Choroid plexus epithelial cell (primary cell): ENCODE data around the gene MPDU1.
A peak's percentile ranks its signal among the peaks of the same experiment; 100 is the strongest.

Experiments
- DNase-seq: peaks from one replicate; pipeline ENCODE4 v3.0.0-alpha.2; 2010; ENCODE audit warnings: low read depth
- H3K4me3 ChIP-seq: 2 replicates; pipeline ENCODE4 v1.5.1; 2011; ENCODE audit warnings: low read depth, mild to moderate bottlenecking, control low read depth, low read length, moderate library complexity
- TF ChIP-seq, protein P1 (sequence below): conservative IDR thresholded peaks from 2 replicates; pipeline ENCODE4 v1.5.1; 2011; ENCODE audit warnings: low read depth, mild to moderate bottlenecking, control low read depth, inconsistent platforms, low read length, moderate library complexity

Gene MPDU1

DNA sequence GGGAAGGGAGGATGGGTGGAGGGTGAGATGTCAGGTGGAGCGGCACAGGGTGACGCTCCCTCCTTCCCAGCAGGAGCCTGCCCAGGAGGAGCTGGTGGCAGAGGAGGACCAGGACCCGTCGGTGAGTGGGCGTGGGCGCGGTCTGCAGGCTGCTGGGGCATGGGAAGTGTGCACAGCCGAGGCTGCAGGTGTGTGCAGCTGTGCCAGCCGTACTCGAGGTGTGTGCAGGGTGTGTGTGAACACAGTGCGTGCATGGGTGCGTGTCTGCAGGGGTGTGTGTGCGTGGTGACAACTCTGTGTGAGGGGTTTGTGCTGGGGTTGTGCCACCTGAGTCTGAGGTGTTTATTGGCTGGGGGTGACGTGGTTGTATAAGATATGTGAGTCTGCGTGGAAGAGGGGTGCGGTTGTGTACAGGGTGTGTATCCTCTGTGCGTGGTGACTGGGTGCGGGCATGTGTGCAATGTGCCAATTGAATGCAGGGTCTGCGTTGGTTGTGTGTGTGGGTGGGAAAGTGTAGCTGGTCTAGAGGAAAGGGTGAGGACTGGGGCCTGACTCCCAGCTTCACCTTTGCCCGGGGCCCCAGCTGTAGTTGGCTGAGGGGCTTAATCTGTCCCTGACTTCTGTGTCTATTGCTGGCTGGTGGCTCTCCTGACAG, 34.1 kb upstream of the MPDU1 start:
- TF ChIP-seq, protein P1, sequence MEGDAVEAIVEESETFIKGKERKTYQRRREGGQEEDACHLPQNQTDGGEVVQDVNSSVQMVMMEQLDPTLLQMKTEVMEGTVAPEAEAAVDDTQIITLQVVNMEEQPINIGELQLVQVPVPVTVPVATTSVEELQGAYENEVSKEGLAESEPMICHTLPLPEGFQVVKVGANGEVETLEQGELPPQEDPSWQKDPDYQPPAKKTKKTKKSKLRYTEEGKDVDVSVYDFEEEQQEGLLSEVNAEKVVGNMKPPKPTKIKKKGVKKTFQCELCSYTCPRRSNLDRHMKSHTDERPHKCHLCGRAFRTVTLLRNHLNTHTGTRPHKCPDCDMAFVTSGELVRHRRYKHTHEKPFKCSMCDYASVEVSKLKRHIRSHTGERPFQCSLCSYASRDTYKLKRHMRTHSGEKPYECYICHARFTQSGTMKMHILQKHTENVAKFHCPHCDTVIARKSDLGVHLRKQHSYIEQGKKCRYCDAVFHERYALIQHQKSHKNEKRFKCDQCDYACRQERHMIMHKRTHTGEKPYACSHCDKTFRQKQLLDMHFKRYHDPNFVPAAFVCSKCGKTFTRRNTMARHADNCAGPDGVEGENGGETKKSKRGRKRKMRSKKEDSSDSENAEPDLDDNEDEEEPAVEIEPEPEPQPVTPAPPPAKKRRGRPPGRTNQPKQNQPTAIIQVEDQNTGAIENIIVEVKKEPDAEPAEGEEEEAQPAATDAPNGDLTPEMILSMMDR: no peak
- H3K4me3 ChIP-seq: peak overlapping the region; percentile 65
- no peak for DNase-seq

DNA sequence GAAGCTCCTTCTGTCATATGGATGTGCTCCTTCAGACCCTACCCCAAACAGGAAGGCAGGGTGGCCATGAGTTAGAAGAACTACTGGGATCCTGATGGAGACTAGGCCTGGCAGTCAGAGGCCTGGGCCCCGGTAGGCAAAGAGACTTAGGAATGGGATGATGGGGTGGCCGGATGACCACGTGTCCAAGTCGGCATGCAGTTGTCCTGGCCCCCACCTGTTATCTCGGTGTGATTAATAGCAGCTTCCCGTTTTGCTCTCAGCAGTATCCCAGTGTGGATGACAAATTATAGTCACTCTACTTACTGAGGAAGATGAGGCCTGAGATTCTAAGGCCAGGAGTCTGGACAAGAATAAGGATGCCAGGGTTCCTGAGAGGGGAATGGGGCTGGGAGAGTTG, 33.3 kb upstream of the MPDU1 start:
- no peak for DNase-seq
- no peak overlapping the region for H3K4me3 ChIP-seq
- TF ChIP-seq, protein P1: no peak

DNA sequence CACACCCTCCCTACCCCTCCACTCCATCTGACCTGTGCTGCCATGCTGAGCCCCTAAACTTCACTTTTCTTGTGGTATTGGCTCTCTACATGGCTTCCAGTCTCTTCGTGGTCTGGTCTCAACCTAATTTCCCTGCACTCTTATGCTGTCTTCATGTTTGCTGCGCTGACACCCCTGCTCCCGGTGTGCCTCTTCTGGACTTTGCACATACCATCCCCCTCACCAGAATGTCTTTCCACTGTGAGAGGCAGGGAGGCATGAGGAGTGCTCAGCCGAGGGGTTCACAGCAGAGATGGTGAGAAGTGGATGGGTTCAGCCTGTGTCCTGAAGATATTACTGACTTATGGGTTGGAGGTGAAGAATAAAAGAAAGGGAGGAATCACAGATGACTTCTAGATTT, 32.3 kb upstream of the MPDU1 start:
- TF ChIP-seq, protein P1: no peak
- H3K4me3 ChIP-seq: no peak overlapping the region
- no peak for DNase-seq

DNA sequence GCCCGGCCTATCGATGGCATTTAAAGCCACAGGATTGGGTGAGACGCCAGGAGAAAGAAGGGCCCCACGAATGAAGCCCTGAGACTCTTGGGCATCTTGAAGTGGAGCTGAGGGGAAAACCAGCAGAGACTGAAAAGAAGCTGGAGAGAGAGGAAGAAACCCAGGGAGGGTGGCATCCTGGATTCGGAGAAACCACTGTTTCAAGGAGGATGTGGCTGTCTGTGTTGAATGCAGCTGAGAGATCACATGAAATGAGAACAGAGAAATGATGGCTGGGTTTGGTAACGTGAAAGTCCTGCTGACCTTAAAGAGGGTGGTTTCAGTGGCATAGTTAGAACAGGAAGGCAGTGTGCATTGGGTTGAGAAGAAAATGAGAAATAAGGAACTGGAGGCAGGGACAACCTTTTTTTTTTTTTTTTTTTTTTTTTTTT, 31.0 kb upstream of the MPDU1 start:
- no peak for DNase-seq

DNA sequence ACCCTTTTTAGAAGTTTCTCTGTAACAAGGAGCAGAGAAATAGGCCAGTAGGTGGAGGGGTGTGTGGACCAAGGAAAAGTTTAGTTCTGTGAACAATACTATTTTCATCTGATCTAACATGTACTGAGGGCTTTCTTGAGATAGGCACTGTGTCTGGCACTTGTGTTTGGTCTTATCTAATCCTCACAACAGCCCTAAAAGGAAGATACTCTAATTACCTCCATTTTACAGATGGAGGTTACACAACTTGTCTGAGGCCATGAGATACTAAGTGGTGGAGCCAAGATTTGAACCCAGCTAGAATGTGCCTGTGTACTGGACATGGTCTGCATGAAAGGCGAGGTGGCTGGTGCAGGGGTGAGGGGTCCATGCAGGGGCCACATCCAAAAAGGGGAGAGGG, 30.3 kb upstream of the MPDU1 start:
- no peak overlapping the region for H3K4me3 ChIP-seq
- TF ChIP-seq, protein P1: no peak
- no peak for DNase-seq

More for the DNA sequence above, 31.0 kb upstream of the MPDU1 start:
- no peak overlapping the region for H3K4me3 ChIP-seq
- TF ChIP-seq, protein P1: no peak

DNA sequence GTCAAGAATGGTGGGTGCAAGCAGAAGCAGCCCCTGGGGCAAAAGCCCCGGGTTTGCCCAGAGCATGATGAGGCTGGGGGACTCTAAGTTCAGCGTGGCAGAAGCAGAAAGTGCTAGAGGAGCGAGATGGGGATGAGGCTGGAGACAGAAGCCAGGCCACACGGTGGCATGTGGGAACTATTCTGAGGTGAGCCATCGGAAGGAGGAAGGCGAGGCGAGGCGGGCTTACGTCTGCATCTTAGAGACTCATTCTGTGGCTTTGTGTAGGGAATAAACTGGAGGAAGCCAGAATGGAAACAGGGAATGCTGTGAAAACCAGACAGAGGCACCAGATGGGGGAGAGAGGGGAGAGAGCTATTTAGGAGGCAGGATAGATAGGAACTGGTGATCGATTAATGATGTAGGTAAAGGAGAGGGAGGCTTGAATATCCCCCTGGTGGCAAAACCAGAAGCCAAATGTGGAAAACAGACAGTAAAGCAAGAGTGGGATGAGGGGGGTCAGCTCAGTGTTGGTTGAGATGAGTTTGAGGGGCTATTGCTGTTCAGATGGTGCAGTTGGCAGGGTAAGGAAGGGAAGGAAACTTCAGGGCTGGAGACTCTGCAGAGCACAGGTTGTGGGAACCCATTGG, 28.2 kb upstream of the MPDU1 start:
- TF ChIP-seq, protein P1: peak; percentile 43
- no peak for DNase-seq
- H3K4me3 ChIP-seq: no peak overlapping the region

DNA sequence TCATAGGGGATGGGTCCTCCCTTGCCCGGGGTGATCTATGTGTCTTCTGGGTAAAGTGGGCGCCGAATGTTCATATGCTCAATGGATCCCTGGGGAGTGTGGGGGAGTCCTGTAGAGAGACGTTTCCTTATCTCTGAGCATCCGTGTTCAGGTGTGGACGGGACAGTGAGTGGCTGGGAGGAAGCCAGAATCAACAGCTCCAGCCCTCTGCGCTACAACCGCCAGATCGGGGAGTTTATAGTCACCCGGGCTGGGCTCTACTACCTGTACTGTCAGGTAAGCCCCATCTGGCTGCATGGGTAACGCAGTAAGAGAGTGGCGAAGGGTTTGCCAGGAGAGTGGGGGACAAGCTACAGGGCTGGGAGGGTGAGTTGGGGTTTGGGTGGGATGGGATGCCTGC, 27.0 kb upstream of the MPDU1 start:
- no peak overlapping the region for H3K4me3 ChIP-seq
- TF ChIP-seq, protein P1: no peak
- no peak for DNase-seq
